Activated CD4-positive, alpha-beta T cell treated with anti-CD3 and anti-CD28 coated beads, Interleukin-10, Interleukin-2, amounts not matched to agents 100 ng/mL and 50 ng/mL, durations not matched to agents 16 hours and 8 hours (primary cell): ENCODE measurements around the gene SCYGR8.
"Not testable (repeated sequence)": the region's sequence is repeated elsewhere in the genome, so short reads cannot be mapped to it uniquely, and the experiment has no call there.

ENCODE experiments used
- DNase-seq: peaks from one replicate; pipeline ENCODE4 v3.0.0-alpha.2; 2020

The SCYGR8 gene

GRCh38 chr2:227745594-227745993, at the start of gene SCYGR8:
SCYGR8 (plus strand) TSS chr2:227745894; CDS start chr2:227745894, 0 bp downstream.
- DNase-seq: no peak

GRCh38 chr2:227696990-227697679, 48.6 kb upstream of the SCYGR8 start:
- DNase-seq: no peak

GRCh38 chr2:227701556-227701955, 44.1 kb upstream of the SCYGR8 start:
- DNase-seq: no peak

- DNase-seq: no peak
Observed at GRCh38 chr2:227703280-227703732, 42.4 kb upstream of the SCYGR8 start.

GRCh38 chr2:227703961-227704360, 41.7 kb upstream of the SCYGR8 start:
- DNase-seq: no peak

GRCh38 chr2:227706859-227707258, 38.8 kb upstream of the SCYGR8 start:
- DNase-seq: no peak

- DNase-seq: no peak
Observed at GRCh38 chr2:227707390-227707789, 38.3 kb upstream of the SCYGR8 start.

GRCh38 chr2:227710986-227711385, 34.7 kb upstream of the SCYGR8 start:
- no peak for DNase-seq

- no peak for DNase-seq
Observed at GRCh38 chr2:227713291-227713690, 32.4 kb upstream of the SCYGR8 start.

- DNase-seq: no peak
Observed at GRCh38 chr2:227716501-227716900, 29.2 kb upstream of the SCYGR8 start.

GRCh38 chr2:227717687-227718567, 27.8 kb upstream of the SCYGR8 start, which contains the start of gene SLC19A3:
SLC19A3 (minus strand) TSS chr2:227718028; CDS start chr2:227702318, 15,710 bp downstream.
- no peak for DNase-seq

- no peak for DNase-seq
Observed at GRCh38 chr2:227719641-227720040, 26.1 kb upstream of the SCYGR8 start.

- no peak for DNase-seq
Observed at GRCh38 chr2:227720680-227721079, 25.0 kb upstream of the SCYGR8 start.

- not testable (repeated sequence) for DNase-seq
Observed at GRCh38 chr2:227722821-227723220, 22.9 kb upstream of the SCYGR8 start.

- DNase-seq: no peak
Observed at GRCh38 chr2:227724394-227725039, 21.2 kb upstream of the SCYGR8 start, which contains the start of gene SCYGR6. SCYGR6 (minus strand) TSS chr2:227724757; CDS start chr2:227724757, 0 bp downstream.

- no peak for DNase-seq
Observed at GRCh38 chr2:227728035-227728434, 17.7 kb upstream of the SCYGR8 start, which contains the start of gene SCYGR7. SCYGR7 (plus strand) TSS chr2:227728335; CDS start chr2:227728335, 0 bp downstream.

GRCh38 chr2:227739351-227739750, 6.3 kb upstream of the SCYGR8 start:
- DNase-seq: no peak

- peak; percentile 6 for DNase-seq
Observed at GRCh38 chr2:227740705-227741104, 5.0 kb upstream of the SCYGR8 start.

GRCh38 chr2:227748079-227748478, 2.4 kb downstream of the SCYGR8 start:
- peak; percentile 6 for DNase-seq

- not testable (repeated sequence) for DNase-seq
Observed at GRCh38 chr2:227756261-227756660, 10.6 kb downstream of the SCYGR8 start.

- DNase-seq: no peak
Observed at GRCh38 chr2:227759411-227760118, 13.9 kb downstream of the SCYGR8 start.

GRCh38 chr2:227761740-227762476, 16.2 kb downstream of the SCYGR8 start:
- no peak for DNase-seq
